GM19438 (cell line): Measurements from ENCODE around the gene NOM1.

Source experiments
- ATAC-seq: cut with Tn5 transposase; IDR thresholded peaks from one replicate; pipeline ENCODE4 v1.9.1; 2021; ENCODE audit warnings: low read depth; ENCODE audit not compliant: unreplicated experiment

The NOM1 gene

DNA sequence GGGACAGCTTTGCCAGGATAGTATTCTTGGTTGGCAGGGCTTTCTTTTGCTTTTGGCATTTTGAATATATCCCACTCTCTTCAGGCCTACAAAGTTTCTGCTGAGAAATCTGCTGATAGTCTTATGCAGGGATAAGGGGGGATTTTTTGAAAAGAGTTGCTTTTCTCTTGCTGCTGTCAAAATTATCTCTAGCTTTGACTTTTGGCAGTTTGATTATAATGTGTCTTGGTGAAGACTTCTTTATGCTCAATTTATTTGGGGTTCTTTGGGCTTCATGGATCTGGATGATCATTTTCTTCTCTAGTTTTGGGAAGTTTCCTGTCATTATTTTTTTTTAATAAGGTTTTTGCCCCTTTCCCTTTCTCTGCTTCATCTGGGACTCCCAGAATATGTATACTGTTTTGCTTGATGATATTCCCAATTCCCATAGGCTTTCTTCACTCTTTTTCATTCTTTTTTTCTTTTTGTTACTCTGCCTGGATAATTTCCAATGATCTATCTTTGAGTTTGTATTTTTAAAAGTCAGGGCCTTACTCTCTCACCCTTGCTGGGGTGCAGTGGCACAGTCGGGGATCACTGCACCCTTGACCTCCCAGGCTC lies 29.6 kb downstream of the NOM1 start:
- no peak for ATAC-seq

- no peak for ATAC-seq
Observed at GRCh38 chr7:156979711-156980110, 30.2 kb downstream of the NOM1 start.

DNA sequence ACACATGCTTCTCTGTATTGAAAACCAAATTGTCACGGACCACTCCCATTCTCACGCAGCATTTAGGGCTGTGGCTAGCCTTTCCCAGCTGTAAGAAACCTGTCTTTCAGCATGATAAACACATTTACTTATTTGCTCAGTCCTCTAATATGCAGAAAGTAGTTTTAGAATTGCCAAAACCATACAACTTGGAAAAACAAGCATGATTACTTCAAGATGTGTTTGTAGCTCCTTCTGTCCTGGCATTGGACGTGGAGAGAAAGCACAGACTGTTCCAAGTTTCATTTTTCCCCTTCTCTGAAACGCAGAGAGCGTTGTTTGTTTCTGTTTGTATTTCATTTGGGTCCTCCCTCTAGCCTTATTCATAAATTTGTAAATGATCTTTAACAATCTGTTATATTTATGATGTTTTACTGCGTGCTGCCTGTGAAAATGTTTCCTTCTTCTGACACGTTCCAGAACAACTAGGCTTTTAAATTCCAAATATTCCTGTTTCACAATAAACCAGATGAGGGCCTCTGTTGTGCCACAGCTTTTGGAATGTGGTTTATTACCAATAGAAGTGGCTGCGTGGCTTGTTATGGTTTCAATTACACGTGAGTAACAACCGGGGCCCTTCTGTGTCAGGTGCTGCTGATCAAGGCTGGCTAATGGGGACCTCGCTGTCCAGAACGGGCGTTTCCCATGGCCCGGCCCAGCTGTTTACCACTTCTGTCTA lies 34.8 kb downstream of the NOM1 start:
- ATAC-seq, result no peak

DNA sequence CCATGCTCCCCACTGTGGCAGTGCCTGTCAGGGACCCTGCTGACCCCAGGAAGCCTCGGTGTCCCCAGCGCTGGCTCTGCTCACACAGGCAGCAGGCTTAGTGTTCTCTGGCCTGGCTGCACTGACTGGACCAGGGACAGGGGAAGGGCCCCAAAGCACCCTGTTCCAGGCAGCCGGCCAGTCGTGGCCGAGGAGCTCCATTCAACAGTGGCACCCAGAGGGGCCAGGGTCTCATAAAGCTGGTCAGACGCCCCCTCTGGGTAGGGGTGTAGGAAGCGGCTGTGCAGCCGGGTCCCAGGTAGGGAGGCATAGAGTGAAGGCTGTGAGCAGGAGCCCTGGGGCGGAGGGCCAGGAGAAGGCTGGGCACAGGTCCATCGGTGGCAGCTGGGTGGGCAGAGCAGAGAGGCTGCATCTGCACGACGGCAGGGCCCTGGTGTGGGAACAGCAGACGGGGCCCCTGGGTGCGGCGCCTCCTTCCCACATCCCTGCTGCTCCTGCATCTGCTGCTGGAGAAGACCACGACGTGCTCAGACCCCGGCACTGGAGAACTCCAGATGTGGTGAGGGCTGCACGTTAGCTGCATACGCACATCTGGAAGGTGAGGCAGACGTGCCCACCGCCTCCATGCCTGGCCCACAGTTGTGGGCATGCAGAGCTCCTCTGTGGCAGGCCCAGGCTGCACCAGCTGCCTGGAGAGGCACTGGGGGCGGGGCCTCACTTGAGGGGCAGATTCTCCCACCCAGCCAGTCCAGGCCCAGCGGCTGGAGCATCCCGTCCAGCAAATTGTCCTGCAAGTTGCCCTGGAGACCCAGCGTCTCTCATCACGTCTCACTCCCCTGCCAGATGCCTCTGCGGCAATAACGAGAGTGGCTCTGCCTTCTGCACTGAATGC lies 35.8 kb downstream of the NOM1 start:
- no peak for ATAC-seq

GRCh38 chr7:156986378-156986777 lies 36.9 kb downstream of the NOM1 start:
- no peak for ATAC-seq

GRCh38 chr7:156988343-156989185 lies 39.1 kb downstream of the NOM1 start:
- ATAC-seq, result no peak

DNA sequence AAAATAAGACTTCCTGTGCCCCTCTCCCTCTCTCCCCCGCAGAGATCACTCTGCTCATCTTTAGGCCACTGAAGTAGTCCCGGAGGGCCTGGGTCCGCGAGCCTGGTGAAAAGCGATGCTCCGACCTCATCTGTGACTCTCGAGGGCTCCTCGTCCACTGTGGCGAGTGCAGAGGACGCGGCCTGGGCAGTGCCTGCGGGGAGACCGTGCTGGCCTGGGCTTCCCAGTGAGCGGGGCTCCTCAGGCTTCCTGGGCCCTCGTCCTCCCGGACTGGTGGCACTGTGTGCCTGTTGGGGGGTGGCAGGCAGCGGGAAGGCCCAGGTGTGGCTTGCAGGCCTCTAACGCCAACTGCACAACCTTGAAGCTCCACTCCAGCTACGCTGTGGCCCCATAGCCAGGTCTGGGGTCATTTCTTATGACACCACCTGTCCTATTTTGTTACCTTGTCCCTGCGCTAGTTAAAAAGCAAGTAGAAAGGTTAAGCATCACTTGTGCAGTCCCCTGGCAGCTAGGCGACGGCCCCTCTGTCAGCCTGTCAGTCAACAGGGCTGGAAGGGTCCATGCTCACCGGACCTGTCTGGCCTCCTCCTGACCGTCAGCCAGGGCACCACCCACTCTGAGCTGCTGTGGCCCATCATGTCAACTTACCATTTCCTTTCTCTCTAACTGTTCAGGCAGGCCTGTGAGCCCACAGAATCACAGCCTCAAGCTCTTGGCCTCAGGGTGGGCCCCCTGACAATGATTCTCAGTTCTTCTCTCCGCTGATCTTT lies 40.4 kb downstream of the NOM1 start:
- no peak for ATAC-seq

DNA sequence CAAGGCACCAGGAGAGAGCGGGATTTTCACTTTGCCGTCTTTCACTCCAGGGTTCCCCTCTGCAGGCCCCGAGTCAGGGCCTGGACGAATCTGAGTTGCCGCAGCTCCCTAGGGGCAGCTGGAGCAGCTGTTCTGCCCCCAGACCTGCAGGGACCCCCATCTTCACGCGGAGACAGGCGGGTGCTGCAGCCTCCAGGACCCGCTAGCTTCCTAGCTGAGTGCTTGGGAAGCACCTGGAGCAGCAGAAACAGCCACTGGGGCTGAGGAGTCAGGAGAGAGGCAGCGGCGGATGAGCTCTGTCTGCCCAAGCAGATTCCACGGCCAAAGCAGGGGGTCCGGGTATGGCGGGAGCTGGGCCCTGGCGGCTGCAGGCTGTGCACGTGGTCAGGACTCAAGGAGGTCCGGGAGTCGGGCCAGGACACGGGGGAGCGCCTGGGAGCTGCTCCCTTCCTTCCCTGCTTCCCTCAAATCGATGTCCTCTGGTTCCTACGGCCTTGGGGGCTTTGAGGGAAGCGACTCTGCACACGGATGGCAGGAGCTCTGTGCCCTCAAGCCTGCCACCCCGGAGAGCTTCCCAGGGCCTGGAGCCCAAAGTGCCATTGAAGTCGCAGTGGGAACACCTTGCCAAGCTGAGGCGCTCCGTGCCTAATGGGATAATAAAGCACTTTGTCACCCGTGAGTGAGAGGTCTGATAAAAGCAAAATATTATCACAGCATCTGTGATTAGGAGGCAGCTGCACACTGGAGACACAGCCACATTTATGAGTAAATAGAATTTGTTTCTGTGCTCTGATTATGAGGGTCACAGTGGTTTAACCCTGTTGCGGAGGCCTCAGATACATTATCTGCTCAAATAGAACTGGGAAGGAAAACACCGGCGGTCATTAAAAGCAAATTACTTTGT lies 43.8 kb downstream of the NOM1 start:
- no peak for ATAC-seq

DNA sequence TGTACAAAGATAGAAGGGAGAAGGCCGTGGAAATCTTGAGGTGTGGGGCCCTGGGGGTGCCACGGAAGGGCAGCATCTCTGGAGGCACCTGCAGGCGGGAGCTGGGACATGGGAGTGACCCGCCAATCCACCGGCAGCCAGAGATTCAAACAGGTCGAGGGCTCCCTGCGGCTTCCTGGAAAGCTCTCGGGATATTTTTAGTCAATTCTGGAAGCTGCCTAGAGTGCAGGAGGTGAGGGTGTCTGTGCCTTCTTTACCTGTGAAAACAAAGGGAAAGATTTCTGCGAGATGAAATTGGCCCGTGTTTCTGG lies 44.4 kb downstream of the NOM1 start:
- no peak for ATAC-seq

DNA sequence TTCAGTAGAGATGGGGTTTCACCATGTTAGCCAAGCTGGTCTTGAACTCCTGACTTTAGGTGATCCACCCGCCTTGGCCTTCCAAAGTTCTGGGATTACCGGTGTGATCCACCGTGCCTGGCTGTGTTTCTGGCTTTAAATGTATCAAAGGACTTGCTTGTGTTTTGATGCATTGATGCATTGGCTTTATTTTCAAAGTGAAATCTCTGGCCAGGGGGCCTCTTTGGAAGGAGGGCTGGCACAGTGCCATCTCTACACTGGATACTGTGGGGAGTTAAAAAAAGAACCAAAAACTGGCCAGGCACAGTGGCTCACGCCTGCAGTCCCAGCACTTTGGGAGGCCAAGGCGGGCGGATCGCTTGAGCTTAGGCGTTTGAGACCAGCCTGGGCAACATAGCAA lies 44.9 kb downstream of the NOM1 start:
- no peak for ATAC-seq

DNA sequence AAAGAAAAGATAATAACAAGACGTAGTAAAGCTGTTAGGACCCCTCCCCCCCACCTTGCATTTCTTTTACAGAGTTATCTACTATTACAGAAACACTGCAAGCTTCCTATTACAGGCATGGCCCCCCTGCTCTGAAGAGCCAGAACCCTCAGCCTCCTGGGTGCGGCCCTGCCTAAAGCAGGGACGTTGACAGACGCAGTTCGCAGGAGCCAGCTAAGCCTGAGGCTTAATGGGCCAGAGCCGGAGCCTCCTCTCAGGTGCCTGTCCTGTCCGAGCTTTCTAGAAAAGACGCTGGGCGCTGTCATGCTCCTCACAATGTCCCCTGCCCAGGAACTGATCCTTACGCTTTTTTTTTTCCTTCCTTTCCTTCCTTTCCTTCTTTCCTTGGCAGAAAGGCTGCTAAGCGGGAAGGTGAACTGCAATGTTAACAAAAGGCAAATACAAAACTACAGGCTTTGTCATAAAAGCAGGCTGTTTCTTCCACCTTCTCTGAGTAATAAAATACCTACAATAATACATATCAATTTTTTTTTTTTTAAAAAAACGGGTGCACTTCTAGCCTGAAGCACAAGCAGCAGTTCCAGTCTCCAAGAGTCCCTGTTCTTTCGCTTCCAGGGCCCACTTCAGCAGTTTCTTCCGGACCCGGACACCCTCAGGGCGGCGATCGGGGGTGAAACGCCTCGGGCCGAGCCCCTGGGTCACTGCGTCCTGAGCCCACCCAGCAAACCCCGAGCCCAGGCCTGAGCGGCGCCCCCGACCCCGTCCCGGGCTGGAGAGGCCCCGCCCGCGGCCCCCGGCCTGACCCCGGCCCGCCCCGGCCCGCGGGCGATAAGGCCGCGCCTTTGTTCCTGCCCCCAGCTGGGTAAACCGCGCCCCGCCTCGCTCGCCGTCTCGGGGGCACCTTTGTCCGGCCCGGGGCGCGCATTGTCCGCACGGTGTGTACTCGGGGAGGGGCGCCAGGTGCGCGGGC lies 49.8 kb downstream of the NOM1 start:
- no peak for ATAC-seq

- no peak for ATAC-seq
Observed at GRCh38 chr7:156999958-157000726, 50.6 kb downstream of the NOM1 start.

DNA sequence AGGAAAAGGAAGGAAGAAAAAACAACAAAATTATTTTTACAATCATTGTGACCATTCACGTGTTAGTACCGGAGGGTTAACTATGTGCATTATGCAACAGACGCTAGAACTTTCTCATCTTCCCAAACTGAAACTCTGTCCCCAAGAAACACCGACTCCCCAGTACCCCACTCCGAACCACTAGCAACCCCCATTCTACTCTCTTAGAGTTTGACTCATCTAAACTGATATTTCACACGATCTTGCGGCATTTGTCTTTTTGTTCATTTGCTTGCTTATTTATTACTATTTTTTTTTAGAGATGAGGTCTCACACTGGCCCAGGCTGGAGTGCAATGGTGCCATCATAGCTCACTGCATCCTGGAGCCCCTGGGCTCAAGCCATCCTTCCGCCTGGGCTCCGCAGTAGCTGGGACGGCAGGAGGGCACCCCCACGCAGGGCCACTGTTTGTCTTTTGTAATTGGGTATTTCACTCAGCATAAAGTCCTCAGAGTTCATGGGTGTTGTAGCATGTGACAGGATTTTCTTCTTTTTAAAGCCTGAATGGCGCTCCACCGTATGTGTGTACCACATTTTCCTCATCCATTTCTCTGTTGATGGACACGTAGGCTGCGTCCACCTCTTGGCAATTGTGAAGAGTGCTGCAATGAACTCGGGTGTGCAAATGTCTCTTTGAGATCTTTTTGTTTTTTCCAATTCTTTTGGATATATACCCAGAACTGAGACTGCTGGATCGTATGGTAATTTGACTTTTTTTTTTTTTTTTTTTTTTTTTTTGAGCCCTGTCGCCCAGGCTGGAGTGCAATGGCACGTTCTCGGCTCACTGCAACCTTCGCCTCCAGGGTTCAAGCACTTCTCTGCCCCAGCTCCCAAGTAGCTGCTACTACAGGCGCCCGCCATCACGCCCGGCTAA lies 51.5 kb downstream of the NOM1 start:
- ATAC-seq, result no peak

GRCh38 chr7:157001920-157002818 lies 52.7 kb downstream of the NOM1 start:
- ATAC-seq, result no peak

DNA sequence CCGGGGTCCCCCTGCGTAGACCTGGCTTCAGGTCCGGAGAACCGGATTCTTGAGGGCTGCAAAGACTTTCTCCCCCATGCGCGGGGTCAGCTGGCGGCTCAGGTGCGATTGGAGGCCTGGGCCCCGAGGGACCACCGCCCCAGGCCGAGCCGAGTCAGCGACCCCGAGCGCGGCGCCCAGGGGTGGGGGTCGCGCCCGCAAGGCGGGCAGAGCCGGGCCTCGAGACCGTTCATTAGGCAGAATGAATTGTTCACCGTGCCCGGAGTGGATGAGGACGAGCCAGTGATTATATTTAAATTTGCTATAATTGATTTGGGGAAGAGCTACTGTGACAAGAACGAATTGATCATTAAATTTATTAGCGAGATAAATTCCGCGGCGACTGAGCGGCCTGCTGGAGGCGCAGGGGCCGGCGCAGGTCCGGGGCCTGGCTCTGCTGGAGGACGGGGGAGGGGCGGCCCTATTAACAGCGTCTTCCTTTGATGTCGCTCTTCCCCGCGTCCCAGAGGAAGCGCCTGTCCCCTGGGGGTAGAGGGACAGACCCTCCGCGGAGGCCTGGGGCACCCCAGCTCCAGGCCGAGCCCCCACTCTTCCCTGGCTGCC lies 53.4 kb downstream of the NOM1 start:
- ATAC-seq, result no peak
